ENCODE results near the gene CACNA1H. TPM values are rescaled to one million over a fixed set of nuclear protein-coding genes. Genes with fewer than 3 reads are reported as not detected.

CACNA1H gene
- total RNA-seq, 1 donor from 2014 or later = 0.09 TPM

DNA sequence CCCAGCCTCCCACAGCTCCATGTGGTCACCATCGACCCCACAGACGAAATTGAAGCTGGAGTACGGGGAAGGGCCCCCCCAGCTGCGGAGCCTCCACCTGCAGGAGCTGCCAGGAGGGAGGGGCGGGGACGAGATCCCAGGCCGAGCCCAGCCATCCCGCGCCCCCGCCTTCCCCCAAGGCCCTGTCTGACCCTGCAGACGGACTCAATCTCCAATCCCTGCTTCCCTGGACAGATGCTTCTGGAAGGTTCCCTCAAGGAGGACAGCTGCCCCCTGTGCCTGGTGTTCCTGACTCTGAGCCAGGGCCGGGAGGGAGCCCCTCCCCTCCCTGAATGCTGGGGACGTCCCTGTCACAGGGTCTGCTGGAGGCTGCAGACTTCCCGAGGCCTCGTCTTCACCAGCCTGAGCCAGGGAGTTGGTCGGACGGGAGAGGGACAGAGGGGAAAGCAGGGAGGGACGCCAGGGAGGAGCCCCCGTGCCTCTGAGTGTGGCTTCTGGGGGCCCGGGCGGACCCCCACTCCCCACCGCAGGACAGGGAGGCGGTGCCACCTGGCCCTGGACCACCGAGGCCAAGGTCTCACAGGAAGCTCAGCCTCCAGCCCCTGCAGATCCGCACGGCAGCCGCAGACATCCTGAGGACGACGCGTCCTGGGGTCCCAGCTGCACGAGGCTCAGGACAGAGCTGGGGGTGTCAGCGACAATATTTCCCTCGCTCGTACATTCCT lies 35.6 kb upstream of the CACNA1H start:
- H3K36me3 Mint-ChIP-seq (ENCODE audit: low read depth) = no peaks in the 10 kb centered on the region
- DNase-seq (ENCODE audit: low spot score) = no peak
- H3K9me3 Mint-ChIP-seq = no peaks in the 10 kb centered on the region
- H3K27ac Mint-ChIP-seq = no peak overlapping the region
- intact Hi-C loops (cut with micrococcal nuclease) = no loop called here
- no peaks in the 10 kb centered on the region for H3K4me1 Mint-ChIP-seq (ENCODE audit: low read depth)
- no peaks in the 10 kb centered on the region for H3K27me3 Mint-ChIP-seq (ENCODE audit: low read depth)
- no peak overlapping the region for H3K4me3 Mint-ChIP-seq (ENCODE audit: low read depth)

DNA sequence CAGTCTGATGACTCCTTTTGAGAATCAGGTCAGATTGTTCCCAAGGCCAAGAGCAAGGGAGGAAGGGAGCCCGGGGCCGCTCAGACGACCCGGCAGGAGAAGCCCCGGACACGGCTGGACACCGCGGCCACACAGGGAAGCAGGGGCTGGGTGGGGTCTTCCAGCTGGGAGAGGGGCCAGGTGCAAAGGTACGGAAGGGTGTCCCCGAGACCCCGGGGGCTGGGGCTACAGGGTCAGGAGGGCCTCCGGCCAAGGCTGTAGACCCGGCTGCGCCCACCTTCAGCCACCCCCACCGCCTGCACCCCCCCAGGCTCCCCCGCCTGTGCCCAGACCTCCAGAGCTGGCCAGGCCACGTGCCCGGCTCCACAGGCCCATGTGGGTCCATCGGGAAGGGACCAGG lies 35.0 kb upstream of the CACNA1H start:
- no peaks in the 10 kb centered on the region for H3K27me3 Mint-ChIP-seq (ENCODE audit: low read depth)
- intact Hi-C loops (cut with micrococcal nuclease) = no loop called here
- DNase-seq (ENCODE audit: low spot score) = no peak
- no peaks in the 10 kb centered on the region for H3K4me1 Mint-ChIP-seq (ENCODE audit: low read depth)
- no peak overlapping the region for H3K4me3 Mint-ChIP-seq (ENCODE audit: low read depth)
- no peaks in the 10 kb centered on the region for H3K9me3 Mint-ChIP-seq
- H3K36me3 Mint-ChIP-seq (ENCODE audit: low read depth) = no peaks in the 10 kb centered on the region
- H3K27ac Mint-ChIP-seq = no peak overlapping the region

DNA sequence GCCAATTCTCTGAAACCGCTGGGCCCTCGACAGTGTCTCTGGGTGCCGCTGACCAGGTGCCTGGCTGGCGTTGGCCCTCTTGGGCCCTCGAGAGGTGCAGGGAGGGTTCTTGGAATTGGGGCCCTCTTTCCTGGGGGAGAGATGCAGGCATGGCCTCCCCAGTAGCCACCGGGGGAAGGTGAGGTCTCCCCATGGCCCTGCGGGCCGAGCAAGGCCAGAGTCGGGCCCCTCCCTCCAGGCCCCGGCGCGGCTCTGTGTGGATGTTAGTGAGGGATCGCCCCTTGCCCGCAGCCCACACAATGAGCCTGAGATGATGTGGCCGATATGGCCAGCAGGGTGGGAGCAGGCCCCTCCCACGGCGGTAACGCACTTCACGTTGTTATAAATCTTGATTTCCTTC lies 33.8 kb upstream of the CACNA1H start:
- no peak for DNase-seq (ENCODE audit: low spot score)
- intact Hi-C loops (cut with micrococcal nuclease) = no loop called here
- H3K36me3 Mint-ChIP-seq (ENCODE audit: low read depth) = no peaks in the 10 kb centered on the region
- H3K27ac Mint-ChIP-seq = no peak overlapping the region
- no peak overlapping the region for H3K4me3 Mint-ChIP-seq (ENCODE audit: low read depth)
- no peaks in the 10 kb centered on the region for H3K27me3 Mint-ChIP-seq (ENCODE audit: low read depth)
- H3K9me3 Mint-ChIP-seq = no peaks in the 10 kb centered on the region
- H3K4me1 Mint-ChIP-seq (ENCODE audit: low read depth) = no peaks in the 10 kb centered on the region

DNA sequence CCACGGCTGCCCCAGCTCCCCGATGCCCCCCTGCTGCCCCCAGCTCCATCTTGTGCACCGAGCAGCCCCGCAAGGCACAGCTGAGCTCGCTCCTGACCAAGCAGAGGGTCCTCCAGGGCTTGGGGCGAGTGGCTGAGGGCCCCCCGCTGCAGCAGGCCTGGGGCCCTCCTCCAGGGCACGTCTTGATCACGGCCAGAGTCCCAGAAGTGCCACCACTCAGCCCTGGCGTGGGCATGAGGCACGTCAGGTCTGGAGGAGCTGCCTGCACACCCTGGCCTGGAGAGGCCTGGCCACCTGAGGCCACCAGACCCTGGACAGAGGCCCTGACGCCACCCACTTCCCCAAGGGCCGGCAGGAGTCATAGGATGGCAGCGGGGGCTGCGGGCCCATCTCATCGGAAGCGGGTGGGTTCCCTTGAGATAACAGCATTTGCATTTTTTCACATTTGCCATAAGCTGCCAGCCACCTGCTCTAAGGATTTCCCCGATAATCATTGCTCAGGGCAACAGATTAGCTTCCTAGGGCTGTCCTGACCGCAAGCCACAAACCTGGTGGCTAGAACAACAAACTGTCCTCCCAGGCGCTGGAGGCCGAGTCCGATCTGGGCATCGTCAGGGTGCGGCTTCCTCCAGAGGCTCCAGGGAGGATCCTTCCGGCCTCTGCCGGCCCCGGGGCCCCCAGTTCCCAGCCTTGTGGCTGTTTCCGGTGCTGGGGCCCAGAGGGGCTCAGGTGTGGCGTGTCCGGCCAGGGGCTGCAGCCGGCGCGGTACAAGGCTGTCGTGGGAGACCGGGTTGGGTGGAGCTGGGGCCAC lies 32.9 kb upstream of the CACNA1H start:
- H3K4me1 Mint-ChIP-seq (ENCODE audit: low read depth) = no peaks in the 10 kb centered on the region
- intact Hi-C loops (cut with micrococcal nuclease) = no loop called here
- H3K27ac Mint-ChIP-seq = no peak overlapping the region
- no peaks in the 10 kb centered on the region for H3K27me3 Mint-ChIP-seq (ENCODE audit: low read depth)
- DNase-seq (ENCODE audit: low spot score) = no peak
- no peaks in the 10 kb centered on the region for H3K36me3 Mint-ChIP-seq (ENCODE audit: low read depth)
- no peak overlapping the region for H3K4me3 Mint-ChIP-seq (ENCODE audit: low read depth)
- H3K9me3 Mint-ChIP-seq = no peaks in the 10 kb centered on the region

DNA sequence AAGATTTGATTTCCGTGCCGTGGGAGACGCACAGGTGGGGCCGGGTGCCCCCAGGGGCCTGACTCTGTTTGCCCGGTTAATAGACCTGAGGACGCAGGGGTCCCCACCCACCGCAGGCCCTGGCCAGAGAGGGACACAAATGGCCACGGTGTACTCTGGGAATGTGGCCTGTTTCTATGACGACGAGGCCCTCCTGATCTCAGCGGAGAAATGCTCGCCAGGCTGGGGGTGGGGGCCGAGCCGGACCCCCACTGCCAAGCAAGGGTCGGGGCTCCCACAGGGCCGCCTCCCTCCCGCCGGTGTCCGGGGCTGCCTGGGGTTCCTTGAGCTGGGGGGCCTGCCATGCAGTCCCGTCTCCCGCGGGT lies 32.3 kb upstream of the CACNA1H start:
- DNase-seq (ENCODE audit: low spot score) = no peak
- H3K9me3 Mint-ChIP-seq = no peaks in the 10 kb centered on the region
- H3K27ac Mint-ChIP-seq = no peak overlapping the region
- H3K27me3 Mint-ChIP-seq (ENCODE audit: low read depth) = no peaks in the 10 kb centered on the region
- no peaks in the 10 kb centered on the region for H3K36me3 Mint-ChIP-seq (ENCODE audit: low read depth)
- intact Hi-C loops (cut with micrococcal nuclease) = no loop called here
- no peaks in the 10 kb centered on the region for H3K4me1 Mint-ChIP-seq (ENCODE audit: low read depth)
- H3K4me3 Mint-ChIP-seq (ENCODE audit: low read depth) = no peak overlapping the region

DNA sequence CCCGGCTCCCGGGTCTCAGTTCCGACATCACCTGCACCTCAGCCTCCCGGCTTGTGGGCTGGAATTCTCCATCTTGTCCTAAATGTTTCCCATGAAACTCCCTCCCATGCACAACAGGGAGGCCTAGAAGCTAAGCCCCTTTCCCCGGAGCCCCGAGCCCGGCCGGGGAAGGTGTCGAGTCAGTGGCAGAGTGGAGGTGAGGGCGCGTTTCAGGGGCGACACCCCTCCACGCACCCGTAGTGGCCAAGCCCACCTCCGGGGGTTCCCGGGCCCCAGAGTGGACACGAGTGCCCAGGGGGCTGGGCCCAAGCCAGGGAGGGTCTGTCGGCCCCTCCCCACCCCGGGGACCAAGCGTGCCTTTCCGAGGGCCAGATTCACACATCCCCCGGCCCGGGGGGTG lies 31.9 kb upstream of the CACNA1H start:
- no peaks in the 10 kb centered on the region for H3K27me3 Mint-ChIP-seq (ENCODE audit: low read depth)
- no peaks in the 10 kb centered on the region for H3K9me3 Mint-ChIP-seq
- no peak overlapping the region for H3K4me3 Mint-ChIP-seq (ENCODE audit: low read depth)
- H3K36me3 Mint-ChIP-seq (ENCODE audit: low read depth) = no peaks in the 10 kb centered on the region
- no peaks in the 10 kb centered on the region for H3K4me1 Mint-ChIP-seq (ENCODE audit: low read depth)
- DNase-seq (ENCODE audit: low spot score) = no peak
- intact Hi-C loops (cut with micrococcal nuclease) = no loop called here
- H3K27ac Mint-ChIP-seq = no peak overlapping the region

DNA sequence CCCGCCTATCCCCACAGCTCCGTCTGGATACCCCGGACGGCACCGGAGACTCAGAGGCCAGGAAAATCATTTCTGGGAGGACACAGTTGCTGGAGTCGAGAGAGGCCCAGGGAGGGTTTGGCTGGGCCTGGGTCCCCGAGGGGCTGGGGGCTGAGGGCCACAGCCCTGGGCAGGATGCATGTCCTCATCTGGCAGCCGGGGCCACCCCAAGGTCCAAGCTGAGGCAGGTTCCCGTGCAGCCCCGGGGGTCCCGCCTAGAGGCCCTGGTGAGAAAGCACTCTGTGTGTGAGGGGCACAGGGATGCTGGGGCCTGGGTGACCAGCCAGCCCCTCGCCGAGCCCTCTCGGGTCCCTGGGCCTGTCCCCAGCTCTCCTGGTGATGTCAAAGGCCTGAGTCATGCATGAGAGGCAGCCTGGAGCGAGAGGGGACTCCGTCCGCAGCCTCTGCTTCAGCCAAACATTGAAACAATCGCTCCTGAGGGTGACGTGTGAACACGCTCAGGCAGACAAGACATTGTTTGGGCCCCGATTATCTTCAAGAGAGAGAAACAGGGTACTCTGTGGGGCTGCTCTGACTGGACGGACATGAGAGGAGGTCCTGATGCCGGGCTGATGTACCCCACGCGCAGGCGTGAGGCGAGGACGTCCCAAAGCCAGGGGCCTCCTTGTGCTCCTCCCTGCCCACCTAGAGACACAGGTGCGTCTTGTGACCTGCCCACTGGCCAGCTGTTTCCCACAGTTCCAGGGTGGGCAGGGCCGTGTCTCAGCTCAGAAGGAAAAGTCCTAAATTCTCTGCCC lies 31.1 kb upstream of the CACNA1H start:
- H3K9me3 Mint-ChIP-seq = no peaks in the 10 kb centered on the region
- no peaks in the 10 kb centered on the region for H3K36me3 Mint-ChIP-seq (ENCODE audit: low read depth)
- no peaks in the 10 kb centered on the region for H3K4me1 Mint-ChIP-seq (ENCODE audit: low read depth)
- intact Hi-C loops (cut with micrococcal nuclease) = no loop called here
- H3K4me3 Mint-ChIP-seq (ENCODE audit: low read depth) = no peak overlapping the region
- H3K27me3 Mint-ChIP-seq (ENCODE audit: low read depth) = no peaks in the 10 kb centered on the region
- DNase-seq (ENCODE audit: low spot score) = no peak
- no peak overlapping the region for H3K27ac Mint-ChIP-seq

DNA sequence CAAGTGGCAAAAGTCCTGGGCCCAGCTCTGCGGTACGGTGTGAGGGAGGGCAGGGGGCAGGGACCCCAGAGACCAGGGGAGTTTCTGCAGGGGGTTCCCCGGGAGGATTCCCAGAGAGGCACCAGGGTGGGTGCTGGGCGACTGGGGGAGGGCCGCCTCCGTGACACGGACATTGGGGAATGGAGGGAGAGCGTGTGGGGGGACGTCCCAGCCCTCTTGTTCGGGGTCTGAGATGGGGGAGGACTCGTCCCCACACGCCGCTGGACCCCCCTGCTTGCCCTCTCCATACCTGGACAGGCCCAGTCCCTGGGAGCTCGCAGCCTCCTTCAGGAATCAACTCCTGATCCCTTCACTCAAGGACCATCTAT lies 30.5 kb upstream of the CACNA1H start:
- Mint-ChIP-seq H3K36me3 (ENCODE audit: low read depth) (no peaks in the 10 kb centered on the region), H3K27me3 (ENCODE audit: low read depth) (no peaks in the 10 kb centered on the region)

DNA sequence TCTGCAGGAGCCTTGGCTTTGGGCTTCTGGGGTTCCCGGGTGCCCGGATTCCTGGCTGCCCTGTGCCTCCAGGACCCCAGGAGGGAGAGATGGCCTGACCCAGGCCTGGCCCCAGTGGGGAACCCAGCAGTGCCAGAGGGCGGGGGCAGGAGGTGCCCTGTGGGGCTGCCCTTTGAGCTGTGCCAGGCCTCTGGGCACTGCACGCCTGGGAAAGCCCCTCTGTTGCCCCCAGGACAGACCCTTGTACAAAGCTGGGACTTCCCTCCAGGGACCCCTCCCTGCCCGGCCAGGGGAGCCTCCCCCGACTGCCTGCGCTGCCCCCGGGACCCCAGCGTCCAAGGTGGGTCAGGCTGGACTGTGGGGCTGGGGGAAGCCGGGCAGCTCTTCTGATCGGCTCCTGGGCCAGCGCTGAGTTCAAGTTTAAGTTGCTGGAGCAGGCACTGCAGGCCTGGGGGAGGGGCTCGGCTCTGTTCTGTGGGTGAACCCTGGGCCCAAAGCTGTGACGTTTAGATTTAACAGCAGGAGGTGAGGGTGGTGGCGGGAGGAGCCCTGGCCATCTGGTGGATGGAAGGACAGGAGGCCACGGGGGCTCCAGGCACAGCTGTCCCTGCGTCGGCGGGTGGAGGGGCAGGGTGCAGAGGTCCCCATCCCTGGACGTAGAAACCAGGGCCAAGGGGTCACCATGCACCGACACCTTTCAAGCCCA lies 29.2 kb upstream of the CACNA1H start:
- Mint-ChIP-seq H3K27me3 (ENCODE audit: low read depth) (no peaks in the 10 kb centered on the region), H3K27ac (no peak overlapping the region), H3K4me3 (ENCODE audit: low read depth) (no peak overlapping the region), H3K4me1 (ENCODE audit: low read depth) (no peaks in the 10 kb centered on the region), H3K36me3 (ENCODE audit: low read depth) (no peaks in the 10 kb centered on the region), H3K9me3 (no peaks in the 10 kb centered on the region)
- intact Hi-C loops (cut with micrococcal nuclease) = no loop called here
- no peak for DNase-seq (ENCODE audit: low spot score)

More for the DNA sequence above, 30.5 kb upstream of the CACNA1H start:
- no peak for DNase-seq (ENCODE audit: low spot score)
- Mint-ChIP-seq H3K27ac (no peak overlapping the region), H3K4me3 (ENCODE audit: low read depth) (no peak overlapping the region), H3K9me3 (no peaks in the 10 kb centered on the region), H3K4me1 (ENCODE audit: low read depth) (no peaks in the 10 kb centered on the region)
- intact Hi-C loops (cut with micrococcal nuclease) = no loop called here

DNA sequence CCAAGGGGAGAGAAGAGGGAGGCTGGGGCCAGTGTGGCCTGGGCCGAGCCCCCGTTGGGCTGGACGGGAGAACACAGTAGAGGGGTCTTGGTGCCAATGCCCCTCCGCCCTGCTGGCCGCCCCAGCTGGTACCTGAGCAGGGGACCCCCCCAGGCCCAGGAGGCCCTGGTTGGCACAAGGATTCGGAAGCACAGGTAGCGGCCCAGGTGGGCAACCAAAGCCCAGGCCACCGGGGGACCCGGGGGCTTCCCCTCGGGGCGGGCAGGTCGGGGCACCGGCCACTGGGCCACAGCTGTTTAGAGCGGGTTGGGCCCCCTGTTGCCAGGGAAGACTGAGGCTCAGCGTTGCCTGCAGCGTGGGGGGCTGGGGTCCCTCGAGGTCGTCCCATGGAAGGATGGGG lies 28.6 kb upstream of the CACNA1H start:
- Mint-ChIP-seq H3K36me3 (ENCODE audit: low read depth) (no peaks in the 10 kb centered on the region), H3K4me3 (ENCODE audit: low read depth) (no peak overlapping the region), H3K9me3 (no peaks in the 10 kb centered on the region), H3K27ac (no peak overlapping the region), H3K27me3 (ENCODE audit: low read depth) (no peaks in the 10 kb centered on the region), H3K4me1 (ENCODE audit: low read depth) (no peaks in the 10 kb centered on the region)
- DNase-seq (ENCODE audit: low spot score) = no peak
- intact Hi-C loops (cut with micrococcal nuclease) = no loop called here

DNA sequence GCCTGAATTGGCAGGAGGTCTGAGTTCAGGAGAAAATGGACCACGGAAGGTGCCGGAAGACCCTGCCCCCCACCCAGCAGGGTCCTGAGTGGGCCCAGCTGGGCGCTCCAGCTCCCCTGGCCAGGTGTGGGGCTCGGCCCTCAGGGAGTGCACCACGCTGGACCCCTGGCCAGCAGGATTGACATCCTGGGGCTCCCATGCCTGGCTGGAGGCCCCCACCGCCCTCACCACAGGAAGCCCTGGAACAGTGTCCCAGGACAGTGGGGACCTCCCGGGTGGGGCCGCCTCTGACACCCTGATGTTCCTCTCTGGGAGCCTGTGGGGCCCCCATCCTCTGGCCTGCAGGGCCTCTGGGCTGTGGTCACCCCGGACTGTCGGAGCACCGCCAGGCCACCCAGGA lies 28.1 kb upstream of the CACNA1H start:
- intact Hi-C loops (cut with micrococcal nuclease) = no loop called here
- Mint-ChIP-seq H3K27ac (no peak overlapping the region), H3K27me3 (ENCODE audit: low read depth) (no peaks in the 10 kb centered on the region), H3K9me3 (no peaks in the 10 kb centered on the region), H3K4me1 (ENCODE audit: low read depth) (no peaks in the 10 kb centered on the region), H3K36me3 (ENCODE audit: low read depth) (no peaks in the 10 kb centered on the region), H3K4me3 (ENCODE audit: low read depth) (no peak overlapping the region)
- DNase-seq (ENCODE audit: low spot score) = no peak

DNA sequence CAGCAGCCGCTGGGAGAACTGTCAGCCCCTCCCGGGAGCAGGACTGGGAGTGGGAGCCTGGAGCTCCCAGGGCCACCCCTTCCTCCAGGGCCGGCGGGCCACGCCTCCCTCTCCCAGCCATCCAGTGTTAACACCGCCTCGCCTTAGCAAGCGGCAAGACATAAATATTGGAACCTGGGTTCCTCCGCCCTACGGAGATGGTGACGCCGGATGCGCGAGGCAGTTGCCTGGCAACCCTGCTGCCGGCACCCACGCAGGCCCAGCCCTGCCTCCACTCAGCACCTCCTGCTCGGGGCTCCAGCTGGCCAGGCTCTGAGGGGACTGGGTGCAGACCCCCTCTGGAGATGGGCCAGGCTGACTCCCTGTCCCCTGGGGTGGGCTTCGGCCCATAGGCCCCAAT lies 27.4 kb upstream of the CACNA1H start:
- no peak overlapping the region for H3K4me3 Mint-ChIP-seq (ENCODE audit: low read depth)
- intact Hi-C loops (cut with micrococcal nuclease) = no loop called here
- no peak for DNase-seq (ENCODE audit: low spot score)

More for the DNA sequence above, 27.4 kb upstream of the CACNA1H start:
- Mint-ChIP-seq H3K27ac (no peak overlapping the region), H3K9me3 (no peaks in the 10 kb centered on the region), H3K36me3 (ENCODE audit: low read depth) (no peaks in the 10 kb centered on the region), H3K27me3 (ENCODE audit: low read depth) (no peaks in the 10 kb centered on the region), H3K4me1 (ENCODE audit: low read depth) (no peaks in the 10 kb centered on the region)
